GM19035 (cell line): Measurements from ENCODE around the gene AACS.
"Not testable (repeated sequence)": the region's sequence is repeated elsewhere in the genome, so short reads cannot be mapped to it uniquely, and the experiment has no call there.

Experiments used
- ATAC-seq: cut with Tn5 transposase; IDR thresholded peaks from one replicate; pipeline ENCODE4 v1.9.1; 2021; ENCODE audit not compliant: unreplicated experiment

Gene AACS, protein sequence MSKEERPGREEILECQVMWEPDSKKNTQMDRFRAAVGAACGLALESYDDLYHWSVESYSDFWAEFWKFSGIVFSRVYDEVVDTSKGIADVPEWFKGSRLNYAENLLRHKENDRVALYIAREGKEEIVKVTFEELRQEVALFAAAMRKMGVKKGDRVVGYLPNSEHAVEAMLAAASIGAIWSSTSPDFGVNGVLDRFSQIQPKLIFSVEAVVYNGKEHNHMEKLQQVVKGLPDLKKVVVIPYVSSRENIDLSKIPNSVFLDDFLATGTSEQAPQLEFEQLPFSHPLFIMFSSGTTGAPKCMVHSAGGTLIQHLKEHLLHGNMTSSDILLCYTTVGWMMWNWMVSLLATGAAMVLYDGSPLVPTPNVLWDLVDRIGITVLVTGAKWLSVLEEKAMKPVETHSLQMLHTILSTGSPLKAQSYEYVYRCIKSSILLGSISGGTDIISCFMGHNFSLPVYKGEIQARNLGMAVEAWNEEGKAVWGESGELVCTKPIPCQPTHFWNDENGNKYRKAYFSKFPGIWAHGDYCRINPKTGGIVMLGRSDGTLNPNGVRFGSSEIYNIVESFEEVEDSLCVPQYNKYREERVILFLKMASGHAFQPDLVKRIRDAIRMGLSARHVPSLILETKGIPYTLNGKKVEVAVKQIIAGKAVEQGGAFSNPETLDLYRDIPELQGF

DNA sequence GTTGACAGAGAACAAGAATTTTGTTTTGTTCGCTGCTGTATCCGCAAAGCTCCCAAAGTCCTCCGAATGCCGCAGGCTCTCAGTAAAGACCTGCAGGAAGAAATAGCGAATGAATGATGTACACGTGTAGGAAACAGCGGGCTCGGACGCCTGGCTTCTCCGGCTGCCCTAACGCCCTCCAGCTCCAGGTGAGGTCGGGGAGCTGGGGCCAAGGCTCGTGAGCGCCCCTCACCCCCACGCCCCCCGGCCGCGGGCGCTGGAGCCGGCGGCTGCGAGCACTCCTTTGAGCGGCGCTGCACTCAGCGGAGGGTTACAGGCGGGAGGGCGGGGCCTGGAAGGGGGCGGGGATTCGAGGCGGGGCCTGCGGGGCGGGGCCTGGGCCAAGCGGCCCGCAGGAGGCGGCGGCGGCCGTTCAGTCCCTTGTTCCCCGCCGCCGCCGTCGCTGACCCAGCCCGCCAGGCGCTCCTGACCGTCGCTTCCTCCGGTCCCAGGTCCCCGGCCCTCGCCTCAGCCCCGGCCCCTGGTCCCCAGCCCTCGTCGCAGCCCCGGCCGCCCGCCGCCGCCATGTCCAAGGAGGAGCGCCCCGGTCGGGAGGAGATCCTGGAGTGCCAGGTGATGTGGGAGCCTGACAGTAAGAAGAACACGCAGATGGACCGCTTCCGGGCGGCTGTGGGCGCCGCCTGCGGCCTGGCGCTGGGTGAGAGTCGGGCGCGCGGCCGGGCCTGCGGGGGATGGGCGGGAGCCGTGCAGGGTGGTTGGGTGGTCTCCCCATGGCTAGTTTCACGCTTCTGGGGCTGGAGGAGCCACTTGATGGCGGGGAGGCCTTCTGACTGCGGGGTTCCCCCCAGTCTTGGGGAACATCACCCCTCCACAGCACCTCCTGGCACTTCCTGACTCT lies at the start of gene AACS:
Gene AACS, plus strand, starts transcription at position 415 of the 898 bp plus-strand sequence. Its CDS starts 150 bp downstream, at position 565.
- ATAC-seq, result peak; percentile 91

DNA sequence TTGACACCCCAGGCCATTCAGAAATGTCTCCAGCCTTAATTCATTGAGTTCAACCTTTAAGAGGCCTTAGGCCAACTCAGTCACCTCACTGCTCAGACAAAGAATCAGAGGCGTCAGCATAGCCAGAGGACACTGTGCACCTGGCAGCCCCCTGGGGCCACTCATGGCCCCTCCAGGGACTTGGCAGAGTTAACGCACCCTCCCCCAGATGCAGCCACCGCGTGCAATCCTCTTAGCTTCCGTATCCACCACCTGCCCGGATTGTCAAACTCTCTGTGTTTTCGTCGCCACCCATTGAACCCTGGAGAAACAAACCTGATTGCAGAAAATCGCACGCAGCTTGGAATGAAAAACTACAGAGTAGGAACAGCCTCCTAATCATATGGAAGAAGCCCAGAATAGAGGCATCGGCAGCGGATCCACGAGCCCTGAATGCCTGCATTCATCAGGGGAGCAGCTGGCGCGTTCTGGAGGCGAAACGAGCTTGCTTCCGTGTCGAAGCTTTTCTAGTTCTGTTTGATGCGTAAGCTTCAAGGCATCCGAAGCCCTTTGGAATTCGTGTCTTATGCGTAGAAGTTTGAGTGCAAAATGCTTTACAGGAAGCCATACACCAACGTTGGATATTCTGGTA lies 49.4 kb upstream of the AACS start:
- ATAC-seq, result no peak

DNA sequence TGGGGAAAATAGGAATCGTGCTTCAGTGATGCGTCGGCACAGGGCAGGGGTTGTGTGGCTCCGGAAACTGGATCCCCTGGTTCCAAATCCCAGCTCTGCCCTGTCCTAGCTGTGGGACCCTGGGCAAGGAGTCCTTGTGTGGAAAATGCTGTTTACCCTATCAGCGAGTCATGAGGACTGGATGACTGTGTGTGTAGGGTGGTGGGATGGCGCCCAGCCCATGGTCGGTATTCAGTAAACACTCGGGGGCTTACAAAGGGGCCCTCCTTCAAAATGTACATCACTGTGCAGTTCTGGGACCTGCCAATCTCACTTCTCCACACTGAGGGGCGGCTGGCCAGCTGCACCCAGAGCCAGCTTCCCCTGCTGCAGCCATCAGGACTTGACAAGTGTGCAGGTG lies 47.4 kb upstream of the AACS start:
- ATAC-seq, result no peak

DNA sequence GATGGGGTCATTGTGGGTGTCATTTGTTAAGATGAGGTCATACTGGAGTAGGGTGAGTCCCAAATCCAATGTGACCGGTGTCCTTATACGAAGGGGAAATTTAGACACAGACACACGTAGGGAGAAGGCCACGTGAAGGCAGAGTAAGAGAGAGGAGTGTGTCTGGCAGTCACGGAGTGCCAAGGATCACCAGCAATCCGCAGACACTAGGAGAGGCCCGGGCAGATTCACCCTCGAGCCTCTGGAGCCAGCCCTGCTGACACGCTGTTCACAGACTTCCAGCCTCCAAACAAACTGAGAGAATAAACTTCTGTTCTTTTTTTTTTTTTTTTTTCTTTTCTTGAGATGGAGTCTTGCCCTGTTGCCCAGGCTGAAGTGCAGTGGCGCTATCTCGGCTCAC lies 46.9 kb upstream of the AACS start:
- no peak for ATAC-seq

DNA sequence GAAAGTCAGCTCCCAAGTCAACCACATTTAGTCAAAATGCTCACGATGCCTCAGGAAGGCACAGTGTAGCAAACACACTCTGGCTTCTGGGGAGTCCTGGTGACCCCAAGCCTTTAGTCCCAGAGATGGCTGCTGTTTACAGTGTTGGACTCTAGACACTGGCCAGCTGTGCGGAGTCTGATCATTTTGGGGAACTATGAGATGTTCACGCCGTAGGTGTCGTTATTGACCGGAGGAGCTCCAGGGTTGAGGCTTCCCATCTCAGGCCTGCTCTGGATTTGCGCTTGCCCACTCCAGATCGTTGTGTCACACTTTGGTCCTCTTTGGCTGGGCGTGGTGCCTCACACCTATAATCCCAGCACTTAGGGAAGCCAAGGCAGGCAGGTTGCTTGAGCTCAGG lies 44.1 kb upstream of the AACS start:
- ATAC-seq, result no peak

DNA sequence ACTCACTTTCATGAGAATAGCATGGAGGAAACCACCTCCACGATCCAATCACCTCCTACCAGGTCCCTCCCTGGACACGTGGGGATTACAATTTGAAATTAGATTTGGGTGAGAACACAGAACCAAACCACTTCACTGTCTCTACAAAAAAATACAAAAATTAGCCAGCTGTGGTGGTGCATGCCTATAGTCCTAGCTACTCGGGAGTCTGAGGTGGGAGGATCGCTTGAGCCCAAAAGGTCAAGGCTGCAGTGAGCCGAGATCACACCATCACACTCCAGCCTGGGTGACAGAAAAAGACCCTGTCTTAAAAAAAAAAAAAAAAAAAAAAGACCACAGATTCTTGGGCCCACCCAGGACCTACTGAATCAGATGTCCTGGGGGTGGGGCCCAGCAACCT lies 43.5 kb upstream of the AACS start:
- ATAC-seq, result no peak

DNA sequence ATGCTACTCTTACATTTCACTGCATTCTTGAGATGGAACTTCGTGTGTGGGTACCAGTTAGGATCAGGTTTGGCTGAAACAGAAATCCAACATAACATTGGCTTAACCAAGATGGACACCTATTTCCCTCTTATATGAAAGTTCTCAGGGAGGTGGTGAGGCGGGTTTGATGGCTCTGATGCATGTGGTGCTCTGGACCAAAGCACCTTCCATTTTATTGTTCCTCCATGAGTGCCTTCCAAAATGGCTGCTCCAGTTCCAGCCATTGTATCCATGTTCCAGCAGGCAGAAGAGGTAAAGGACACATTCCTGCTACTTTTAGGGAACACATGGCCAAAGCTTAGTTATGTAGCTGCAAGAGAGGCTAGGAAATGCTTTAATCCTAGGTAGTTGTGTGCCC lies 42.2 kb upstream of the AACS start:
- no peak for ATAC-seq

DNA sequence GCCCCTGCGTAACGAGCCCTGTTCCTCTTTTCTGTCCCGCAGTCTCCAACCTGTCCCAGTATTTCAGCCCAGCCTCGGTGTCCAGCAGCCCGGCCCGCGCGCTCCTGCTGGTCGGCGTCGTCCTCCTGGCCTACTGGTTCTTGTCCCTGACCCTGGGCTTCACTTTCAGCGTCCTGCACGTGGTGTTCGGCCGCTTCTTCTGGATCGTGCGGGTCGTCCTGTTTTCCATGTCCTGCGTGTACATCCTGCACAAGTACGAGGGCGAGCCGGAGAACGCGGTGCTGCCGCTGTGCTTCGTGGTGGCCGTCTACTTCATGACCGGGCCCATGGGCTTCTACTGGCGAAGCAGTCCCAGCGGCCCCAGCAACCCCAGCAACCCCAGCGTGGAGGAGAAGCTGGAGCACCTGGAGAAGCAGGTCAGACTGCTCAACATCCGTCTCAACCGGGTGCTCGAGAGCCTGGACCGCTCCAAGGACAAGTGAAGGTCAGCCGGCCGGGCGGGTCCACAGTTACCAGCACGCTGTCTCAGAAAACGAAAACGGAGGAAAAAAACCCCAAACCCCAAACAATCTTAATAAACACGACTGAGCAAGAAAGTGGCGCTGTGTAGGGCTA lies 40.2 kb upstream of the AACS start:
- ATAC-seq, result no peak

DNA sequence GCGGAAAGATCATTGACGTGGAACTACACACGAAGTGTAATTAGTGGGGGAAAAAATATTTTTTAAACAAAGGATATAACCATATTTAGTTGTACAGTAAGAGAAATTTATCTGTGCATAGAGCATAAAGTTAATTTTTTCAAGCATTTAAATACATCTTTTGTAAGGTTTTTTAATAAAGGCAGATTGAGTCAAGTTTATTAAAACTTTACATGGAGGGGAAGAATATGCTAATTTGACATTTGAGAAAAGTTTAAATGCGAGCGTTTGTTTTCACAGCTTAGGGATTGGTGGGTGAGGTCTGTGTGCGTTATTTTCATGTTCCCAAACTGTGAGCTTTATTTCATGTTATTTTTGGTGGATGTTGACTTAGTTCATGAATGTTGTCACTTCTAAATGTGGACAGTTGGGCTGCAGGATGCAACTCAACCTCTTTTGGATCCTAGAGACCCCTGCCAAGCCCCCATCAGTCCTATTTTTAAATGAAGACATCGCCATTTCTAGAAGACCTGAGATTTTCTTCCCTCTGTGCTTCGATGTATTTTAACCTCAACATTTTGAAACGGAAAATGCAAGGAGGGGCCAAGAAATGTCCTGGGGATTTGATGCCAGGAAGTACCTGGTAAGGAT lies 39.5 kb upstream of the AACS start:
- no peak for ATAC-seq

DNA sequence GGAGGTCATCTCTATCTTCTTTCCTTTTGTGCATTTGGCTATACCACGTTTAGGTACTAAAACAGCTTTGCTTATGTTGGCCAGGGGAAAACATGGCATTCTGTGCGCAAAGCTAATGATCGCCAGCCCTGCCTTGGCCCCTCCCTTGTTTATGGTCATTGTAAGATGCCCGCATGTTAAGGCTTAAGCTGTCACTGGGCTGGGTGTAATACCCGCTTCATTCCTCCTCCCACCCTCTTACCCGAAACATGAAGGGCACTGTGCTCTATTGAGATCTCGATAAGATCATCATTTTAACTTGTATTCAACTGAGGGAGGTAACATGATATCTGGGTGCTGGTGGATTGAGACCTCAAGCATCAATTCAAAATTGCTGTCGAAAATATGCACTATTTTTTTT lies 37.1 kb upstream of the AACS start:
- ATAC-seq, result no peak

DNA sequence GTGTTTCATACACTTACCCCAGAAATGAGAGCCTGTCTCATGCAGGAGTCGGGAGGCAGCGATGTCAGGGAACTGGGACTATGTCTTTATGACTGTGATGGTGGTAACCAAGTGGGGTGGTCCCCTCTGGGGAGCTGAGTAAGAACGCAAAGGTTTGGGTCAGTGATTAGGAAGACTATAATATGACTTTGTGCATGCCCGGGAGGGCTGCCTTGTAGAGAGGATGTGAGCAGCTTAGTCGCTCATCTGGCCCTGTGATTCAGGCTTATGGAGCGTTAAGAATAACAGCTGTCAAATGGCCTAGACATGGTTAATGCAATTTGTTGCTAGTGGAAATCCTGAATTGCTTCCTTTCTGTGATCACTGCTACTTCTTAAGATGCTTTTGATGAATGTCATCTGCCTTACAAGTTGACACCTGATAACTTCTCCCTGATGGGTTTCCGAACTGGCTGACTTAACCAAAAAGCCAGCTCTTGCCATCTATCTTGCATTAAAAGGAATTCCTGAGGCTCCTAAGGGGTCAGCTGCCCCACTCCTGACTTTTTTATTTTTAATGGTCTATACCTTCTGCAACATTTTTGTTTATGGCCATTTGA lies 35.4 kb upstream of the AACS start:
- ATAC-seq, result no peak

DNA sequence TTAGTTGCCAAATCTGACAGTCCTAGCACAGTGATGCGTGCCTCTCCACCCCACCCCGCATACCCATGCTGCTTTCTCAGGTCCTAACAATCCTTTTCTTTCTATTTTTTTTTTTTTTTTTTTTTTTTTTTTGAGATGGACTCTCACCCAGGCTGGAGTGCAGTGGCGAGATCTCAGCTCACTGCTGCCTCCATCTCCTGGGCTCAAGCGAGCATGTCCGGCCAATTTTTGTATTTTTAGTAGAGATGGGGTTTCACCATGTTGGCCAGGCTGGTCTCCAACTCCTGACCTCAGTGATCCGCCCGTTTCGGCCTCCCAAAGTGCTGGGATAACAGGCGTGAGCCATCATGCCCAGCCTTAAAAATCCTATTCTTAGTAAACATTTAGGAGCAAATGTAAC lies 33.8 kb upstream of the AACS start:
- not testable (repeated sequence) for ATAC-seq

DNA sequence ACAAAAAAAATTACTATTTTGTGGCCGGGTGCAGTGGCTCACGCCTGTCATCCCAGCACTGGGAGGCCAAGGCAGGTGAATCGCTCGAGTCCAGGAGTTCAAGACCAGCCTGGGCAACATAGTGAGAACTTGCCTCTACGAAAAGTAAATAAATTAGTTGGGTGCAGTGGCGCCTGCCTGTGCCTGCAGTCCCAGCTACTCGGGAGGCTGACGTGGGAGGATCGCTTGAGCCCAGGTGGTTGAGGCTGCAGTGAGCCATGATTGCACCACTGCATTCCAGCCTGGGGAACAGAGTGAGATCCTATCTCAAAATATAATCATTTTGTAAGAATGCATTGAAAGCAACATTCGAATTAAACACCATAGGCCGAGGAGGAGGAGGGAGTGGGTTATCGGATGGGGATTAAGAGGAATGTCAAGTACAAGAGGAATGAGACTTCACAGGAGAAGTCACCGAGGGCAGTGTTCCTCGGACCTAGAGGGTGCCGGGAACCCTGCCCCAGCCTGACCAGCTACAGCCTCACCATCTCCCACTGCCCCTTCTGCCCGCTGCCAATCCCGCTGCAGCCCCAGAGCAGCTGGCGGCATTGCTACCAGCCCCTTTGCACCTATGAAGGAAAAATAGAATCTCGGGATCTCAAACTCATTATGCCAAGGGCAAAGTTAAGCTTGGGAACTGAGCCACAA lies 32.6 kb upstream of the AACS start:
- ATAC-seq, result no peak

DNA sequence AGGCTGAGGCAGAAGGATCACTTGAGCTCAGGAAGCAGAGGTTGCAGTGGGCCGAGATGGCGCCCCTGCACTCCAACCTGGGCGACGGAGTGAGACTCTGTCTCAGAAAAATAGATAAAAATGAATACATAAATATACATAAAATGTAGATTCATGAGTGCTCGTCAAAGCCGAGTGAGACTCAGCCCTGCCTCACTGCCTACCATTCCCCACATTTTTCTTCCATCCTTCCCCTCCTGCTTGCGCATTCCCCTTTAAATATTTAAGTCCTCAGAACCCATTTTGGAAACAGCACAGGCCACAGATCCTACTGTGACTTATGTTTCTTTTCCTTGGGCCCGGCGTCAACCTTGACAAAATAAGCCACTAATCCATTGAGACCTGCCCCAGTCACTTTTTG lies 31.9 kb upstream of the AACS start:
- no peak for ATAC-seq

DNA sequence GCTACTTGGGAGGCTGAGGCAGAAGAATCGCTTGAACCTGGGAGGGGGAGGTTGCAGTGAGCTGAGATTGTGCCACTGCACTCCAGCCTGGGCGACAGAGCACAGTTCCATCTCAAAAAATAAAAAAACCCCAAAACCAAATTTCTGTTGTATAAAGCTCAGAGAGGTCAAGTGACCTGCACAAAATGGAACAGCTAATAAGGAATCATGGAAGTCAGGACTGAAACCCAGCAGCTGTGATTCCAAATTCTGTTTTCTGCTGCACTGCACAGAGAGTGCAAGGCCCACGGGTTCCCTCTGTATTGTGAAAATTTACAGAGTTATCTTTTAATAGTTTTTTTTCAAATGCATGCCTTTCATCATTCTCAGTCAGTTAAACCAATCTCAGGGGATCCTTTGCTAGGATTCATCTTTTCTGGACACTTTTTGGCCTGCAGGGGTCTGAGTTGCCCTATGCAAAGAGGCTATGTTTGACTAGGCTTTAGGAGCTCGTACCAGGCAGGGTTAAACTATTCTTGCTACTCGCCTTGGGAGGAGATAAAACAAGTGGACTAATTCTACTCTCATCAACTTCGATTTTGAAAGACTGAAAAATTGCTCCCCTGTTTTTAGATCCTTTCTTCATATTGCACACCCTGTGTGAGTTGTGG lies 26.1 kb upstream of the AACS start:
- no peak for ATAC-seq

DNA sequence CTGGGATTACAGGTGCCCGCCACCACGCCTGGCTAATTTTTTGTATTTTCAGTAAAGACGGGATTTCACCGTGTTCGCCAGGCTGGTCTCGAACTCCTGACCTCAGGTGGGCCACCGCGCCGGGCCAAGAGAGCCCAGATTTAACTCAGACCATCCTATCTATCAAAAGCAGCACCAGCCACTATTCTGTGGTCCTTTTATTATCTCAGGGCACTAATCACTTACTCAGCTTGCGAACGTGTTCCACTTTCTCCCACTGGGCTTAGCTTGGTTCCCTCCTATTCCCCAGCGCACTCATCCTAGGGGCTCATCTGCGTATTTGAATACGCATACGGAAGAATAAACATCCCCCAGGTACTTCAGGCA lies 16.2 kb upstream of the AACS start:
- no peak for ATAC-seq

DNA sequence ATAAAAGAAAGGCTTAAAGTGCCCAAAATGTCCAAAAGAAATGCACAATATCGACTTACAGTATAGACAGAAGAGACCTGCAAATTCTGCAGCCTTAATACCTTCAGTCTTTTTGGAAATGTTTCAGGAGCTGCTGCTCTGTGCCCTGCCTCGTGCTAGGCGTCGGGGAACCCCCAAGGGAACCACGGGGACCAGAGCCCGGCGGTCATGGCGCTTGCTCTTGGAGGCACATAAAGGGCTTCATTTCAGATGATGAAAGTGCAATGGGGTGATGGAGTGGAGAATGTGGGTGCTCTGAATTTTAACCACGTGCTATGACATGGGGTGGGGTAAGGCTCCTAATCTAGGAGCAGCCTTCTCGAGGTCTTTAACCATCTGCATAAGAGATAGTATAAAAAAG lies 14.8 kb upstream of the AACS start:
- no peak for ATAC-seq

DNA sequence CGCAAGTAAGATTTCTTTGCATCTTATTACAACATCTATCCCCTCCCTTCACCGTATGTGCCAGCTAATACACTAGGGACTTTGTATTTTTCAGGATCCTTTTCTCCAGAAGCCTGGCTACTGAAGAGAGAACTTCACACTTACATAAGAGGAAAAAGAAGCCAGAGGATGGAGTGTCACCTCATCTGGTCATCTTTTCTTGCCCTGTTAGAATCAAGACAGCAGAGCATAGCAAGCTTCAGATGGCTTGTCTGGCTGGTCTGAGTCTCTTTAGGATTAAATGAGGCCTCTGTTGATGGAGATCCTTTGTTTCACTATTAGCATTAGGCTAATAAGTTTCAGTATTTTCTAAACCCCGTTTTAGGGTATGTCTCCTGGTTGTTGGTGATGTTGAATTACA lies 14.4 kb upstream of the AACS start:
- ATAC-seq, result no peak

DNA sequence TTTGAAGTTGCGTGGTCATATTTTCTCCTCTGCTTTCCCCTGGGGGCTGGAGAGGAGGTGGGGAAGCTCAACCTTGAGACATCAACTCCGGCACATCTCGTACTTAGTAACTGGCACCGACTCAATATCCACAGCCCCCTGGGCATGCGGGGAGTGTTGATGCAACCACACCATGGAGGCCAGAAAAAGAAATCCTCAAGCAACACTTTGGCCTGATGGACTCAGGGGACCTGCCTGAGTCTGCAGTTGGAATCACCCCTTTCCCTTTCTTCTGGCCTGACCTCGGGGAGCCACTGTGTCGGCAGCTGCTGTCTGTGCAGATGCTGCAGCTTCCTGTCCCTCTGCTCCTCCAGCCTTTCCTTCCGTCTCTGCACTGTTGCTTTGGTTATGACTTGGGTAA lies 11.4 kb upstream of the AACS start:
- no peak for ATAC-seq
